Measurements from ENCODE around the gene MAPKAPK5.
"Not testable (repeated sequence)": the region's sequence is repeated elsewhere in the genome, so short reads cannot be mapped to it uniquely, and the experiment has no call there.

The MAPKAPK5 gene

GRCh38 chr12:111828338-111828979, 13.6 kb upstream of the MAPKAPK5 start:
- no peak for DNase-seq

- DNase-seq = not testable (repeated sequence)
Measured at GRCh38 chr12:111829635-111830034, 12.4 kb upstream of the MAPKAPK5 start.

GRCh38 chr12:111834740-111835386, 7.2 kb upstream of the MAPKAPK5 start:
- DNase-seq = peak; percentile 82 to 89

- not testable (repeated sequence) for DNase-seq
Measured at GRCh38 chr12:111835531-111836181, 6.4 kb upstream of the MAPKAPK5 start.

GRCh38 chr12:111838353-111838752, 3.7 kb upstream of the MAPKAPK5 start:
- DNase-seq = no peak

- no peak for DNase-seq
Measured at GRCh38 chr12:111840807-111841206, 1.2 kb upstream of the MAPKAPK5 start.

GRCh38 chr12:111841236-111841749, 735 bp upstream of the MAPKAPK5 start:
- DNase-seq = no peak

GRCh38 chr12:111842556-111843396, 748 bp downstream of the MAPKAPK5 start:
- DNase-seq = peak in 1 of 2 donors; percentile 48

- DNase-seq = no peak
Measured at GRCh38 chr12:111846016-111846415, 4.0 kb downstream of the MAPKAPK5 start.

- DNase-seq = no peak
Measured at GRCh38 chr12:111850526-111850925, 8.5 kb downstream of the MAPKAPK5 start.

GRCh38 chr12:111858186-111858585, 16.2 kb downstream of the MAPKAPK5 start:
- DNase-seq = no peak

GRCh38 chr12:111858778-111859177, 16.8 kb downstream of the MAPKAPK5 start:
- no peak for DNase-seq

GRCh38 chr12:111864913-111865312, 22.9 kb downstream of the MAPKAPK5 start:
- peak; percentile 53 to 58 for DNase-seq

- no peak for DNase-seq
Measured at GRCh38 chr12:111867531-111867930, 25.5 kb downstream of the MAPKAPK5 start.

GRCh38 chr12:111868676-111869588, 26.9 kb downstream of the MAPKAPK5 start:
- no peak for DNase-seq

- DNase-seq = peak in 1 of 2 donors; percentile 11
Measured at GRCh38 chr12:111869671-111870070, 27.6 kb downstream of the MAPKAPK5 start.

- no peak for DNase-seq
Measured at GRCh38 chr12:111870216-111870615, 28.2 kb downstream of the MAPKAPK5 start.

- peak; percentile 42 to 63 for DNase-seq
Measured at GRCh38 chr12:111870706-111871105, 28.7 kb downstream of the MAPKAPK5 start.

- no peak for DNase-seq
Measured at GRCh38 chr12:111873113-111873512, 31.1 kb downstream of the MAPKAPK5 start.

- DNase-seq = no peak
Measured at GRCh38 chr12:111881716-111882115, 39.7 kb downstream of the MAPKAPK5 start.
